ENCODE results near the gene SP2.

SP2 gene

DNA sequence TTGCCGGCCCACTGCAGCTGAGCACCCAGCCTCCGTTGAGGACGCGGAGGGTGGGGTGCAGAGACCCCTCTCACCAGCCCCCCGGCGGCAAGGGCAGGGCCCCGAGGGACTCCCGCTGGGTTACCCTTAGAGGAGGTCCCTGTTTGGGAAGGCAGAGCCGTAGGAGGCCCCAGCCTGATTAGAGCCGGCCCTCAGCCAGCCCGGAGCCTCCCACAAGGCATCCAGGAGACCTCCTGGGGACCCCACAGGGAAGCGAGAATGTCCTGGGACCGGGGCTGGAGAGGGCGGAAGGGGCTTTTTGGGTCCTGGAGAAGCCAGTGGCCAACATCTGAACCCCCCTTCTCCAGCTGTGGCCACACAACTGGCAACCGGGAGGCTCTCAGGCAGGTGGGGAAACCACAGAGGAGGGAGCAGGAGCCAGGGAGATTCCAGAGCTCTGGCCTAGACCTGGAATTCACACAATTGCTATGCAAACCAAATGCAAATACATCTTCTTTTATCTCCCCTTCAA, 23.3 kb upstream of the SP2 start:
- DNase-seq (ENCODE audit: insufficient read length) (no peak), FAIRE-seq (no peak)
- TF ChIP-seq TAF1 (IDR thresholded peaks at IDR 0.05; ENCODE audit: borderline replicate concordance, low read depth, low read length) (no peak), POLR2AphosphoS5 (IDR thresholded peaks at IDR 0.05; ENCODE audit: low read depth, low read length) (no peak), POLR2A (IDR thresholded peaks at IDR 0.05; ENCODE audit: low read depth, low read length) (no peak)

DNA sequence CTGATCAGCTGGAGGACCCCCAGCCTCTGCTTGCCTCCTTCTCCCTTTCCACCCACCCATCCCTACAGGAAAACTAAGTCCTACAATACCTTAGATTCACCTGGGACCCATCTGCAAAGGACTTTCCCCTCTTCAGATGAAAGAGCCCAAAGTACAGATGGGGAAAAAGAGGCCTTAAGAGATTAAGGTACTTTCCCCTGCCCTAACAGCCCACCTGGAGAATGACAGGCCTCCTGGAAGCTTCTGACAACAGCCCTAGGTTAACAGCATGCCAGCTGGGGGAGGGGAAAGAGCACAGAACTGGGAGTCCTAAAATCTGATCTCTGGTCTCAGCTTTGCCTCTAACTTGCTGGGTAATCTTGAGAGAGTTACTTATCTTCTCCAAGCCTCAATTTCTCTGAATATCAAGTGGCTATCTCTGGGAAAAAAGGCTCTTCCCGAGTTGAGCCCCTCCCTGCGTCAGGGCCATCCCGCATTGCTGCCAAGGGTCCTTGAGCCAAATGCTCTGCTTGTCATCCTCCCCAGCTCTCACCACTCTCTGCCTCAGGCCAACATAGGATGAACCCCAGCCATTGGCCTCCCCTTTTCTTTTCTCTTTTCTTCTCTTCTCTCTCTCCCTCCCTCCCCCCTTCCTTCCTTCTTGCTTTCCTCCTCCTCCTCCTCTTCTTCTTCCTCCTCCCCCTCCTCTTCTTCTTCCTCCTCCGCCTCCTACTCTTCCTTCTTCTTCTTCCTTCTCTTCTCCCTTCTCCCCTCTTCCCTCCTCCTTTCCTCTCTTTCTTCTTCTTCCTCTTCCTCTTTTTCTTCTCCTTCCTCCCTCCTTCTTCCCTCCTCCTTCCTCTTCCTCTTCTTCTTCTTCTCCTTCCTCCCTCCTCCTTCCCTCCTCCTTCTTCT, 22.6 kb upstream of the SP2 start:
- TF ChIP-seq POLR2A (IDR thresholded peaks at IDR 0.05; ENCODE audit: low read depth, low read length) = no peak
- TF ChIP-seq TAF1 (IDR thresholded peaks at IDR 0.05; ENCODE audit: borderline replicate concordance, low read depth, low read length) = no peak
- TF ChIP-seq POLR2AphosphoS5 (IDR thresholded peaks at IDR 0.05; ENCODE audit: low read depth, low read length) = no peak
- FAIRE-seq = no peak
- DNase-seq (ENCODE audit: insufficient read length) = no peak

DNA sequence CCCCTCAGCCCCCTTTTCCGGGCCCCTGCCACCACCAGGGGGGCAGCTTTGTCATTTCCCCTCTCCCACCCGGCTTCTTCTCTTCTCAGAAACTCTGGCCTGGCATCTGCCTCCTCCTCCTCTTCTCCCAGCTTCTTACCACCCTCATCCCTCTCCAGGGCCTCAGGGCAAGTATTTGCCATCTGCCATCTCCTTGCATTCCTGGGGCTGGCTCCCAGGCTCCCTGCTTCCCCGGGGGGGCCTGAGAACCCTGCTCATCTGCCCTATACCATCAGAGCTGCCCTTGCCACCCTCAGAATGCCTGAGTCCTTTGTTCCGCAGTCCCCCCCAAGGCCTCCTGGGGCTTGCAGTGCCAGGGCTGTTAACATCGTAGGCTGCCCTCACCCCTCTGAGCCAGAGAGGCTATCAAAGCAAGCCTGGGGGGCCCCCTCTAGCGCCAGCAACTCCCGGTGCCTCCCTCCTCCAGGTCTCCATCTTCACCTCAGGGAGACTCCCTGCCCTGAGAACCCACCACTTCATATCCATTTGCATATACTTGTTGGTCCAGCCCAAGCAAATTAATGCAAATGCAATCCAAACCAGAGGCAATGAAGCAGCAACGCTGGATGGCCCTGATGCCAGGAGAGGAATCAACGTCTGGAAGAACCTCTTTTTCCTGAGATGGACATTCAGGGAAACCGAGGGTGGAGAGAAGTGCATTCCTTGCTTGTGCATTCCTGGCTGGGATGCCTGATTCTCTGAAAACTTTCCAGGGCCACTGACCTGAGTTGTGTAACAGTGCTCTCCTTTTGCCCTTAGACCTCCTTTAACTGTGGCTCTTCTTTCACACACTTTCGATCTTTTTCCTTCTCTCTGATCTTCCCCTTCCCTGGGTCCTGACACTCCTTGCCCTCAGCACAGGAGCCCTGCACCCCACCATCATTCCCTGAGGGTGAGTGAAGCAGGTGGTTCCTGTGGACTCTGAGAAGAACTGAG, 20.7 kb upstream of the SP2 start:
- no peak for DNase-seq (ENCODE audit: insufficient read length)
- FAIRE-seq = no peak
- no peak for TF ChIP-seq POLR2A (IDR thresholded peaks at IDR 0.05; ENCODE audit: low read depth, low read length)
- no peak for TF ChIP-seq POLR2AphosphoS5 (IDR thresholded peaks at IDR 0.05; ENCODE audit: low read depth, low read length)
- no peak for TF ChIP-seq TAF1 (IDR thresholded peaks at IDR 0.05; ENCODE audit: borderline replicate concordance, low read depth, low read length)

DNA sequence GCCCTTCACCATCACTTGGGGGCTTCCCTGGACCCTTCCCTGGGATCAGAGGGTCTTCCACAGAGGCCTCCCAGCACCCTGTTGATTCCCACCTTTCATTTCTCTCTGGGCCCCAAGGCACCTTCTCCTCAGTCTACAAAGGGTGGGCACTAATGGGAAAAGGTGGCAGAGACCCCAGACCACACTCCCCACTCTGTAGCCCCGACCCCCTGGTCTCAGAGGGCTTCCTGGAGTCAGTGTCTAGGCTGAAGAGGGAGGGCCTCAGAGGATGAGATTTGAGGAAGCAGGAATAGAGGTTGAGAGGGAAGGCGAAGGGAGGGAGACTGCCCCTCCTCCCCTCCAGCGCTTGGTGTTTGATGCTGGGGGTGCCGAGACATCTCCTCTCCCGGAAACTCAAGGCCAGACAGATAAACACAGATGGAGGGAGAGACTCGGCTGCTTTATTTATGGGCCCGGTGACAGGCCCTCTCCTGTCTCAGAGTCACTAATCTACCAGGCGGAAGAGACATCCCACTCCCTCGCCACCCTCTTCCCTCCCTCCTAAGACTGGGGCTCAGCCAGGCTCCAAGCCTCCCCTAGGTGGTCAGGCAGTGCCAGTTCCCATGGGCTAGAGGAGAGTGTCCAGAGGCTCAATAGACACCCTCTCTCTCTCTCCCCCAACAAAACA, 18.5 kb upstream of the SP2 start:
- no peak for DNase-seq (ENCODE audit: insufficient read length)
- no peak for FAIRE-seq
- TF ChIP-seq POLR2AphosphoS5 (IDR thresholded peaks at IDR 0.05; ENCODE audit: low read depth, low read length) (no peak), TAF1 (IDR thresholded peaks at IDR 0.05; ENCODE audit: borderline replicate concordance, low read depth, low read length) (no peak), POLR2A (IDR thresholded peaks at IDR 0.05; ENCODE audit: low read depth, low read length) (no peak)

DNA sequence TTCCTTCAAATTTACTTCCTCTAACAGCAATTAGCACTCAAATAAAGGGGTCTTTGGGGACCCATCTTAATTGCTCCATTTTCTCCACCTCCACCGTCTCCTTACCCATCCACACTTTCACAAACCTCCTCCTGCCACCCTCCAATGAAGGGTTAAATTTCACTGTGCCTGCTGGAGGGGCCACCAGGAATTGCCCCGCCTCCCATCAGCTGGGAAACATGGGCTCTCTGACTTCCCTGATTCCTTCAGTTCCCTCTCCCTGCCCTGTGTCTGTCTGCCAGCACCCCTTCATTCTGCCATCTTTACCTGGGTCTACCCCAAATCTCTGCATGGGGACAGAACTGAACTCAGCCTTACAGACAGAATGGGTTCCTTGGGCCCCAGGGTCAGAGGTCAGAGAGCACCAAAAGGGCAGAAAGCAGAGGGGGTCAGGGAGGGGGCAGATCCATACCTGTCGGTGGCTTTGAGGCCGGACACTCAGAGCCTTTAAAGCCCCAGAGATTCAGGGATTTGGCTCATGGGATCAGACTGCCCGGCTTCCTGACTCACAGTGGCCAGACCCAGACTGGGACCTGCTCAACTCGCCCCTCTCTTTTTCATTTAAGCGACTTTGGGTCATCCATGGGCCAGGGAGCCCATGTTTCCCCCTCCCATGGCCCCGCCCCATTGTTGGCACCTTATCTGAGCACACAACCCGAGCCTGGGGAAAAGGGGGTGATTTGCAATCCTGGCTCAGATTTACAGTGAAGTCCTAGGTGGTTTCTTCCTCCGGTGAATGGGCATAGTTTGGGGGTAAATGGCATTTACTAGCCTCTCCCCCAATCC, 17.6 kb upstream of the SP2 start:
- no peak for DNase-seq (ENCODE audit: insufficient read length)
- TF ChIP-seq POLR2A (IDR thresholded peaks at IDR 0.05; ENCODE audit: low read depth, low read length) (no peak), TAF1 (IDR thresholded peaks at IDR 0.05; ENCODE audit: borderline replicate concordance, low read depth, low read length) (no peak), POLR2AphosphoS5 (IDR thresholded peaks at IDR 0.05; ENCODE audit: low read depth, low read length) (no peak)
- FAIRE-seq = no peak

DNA sequence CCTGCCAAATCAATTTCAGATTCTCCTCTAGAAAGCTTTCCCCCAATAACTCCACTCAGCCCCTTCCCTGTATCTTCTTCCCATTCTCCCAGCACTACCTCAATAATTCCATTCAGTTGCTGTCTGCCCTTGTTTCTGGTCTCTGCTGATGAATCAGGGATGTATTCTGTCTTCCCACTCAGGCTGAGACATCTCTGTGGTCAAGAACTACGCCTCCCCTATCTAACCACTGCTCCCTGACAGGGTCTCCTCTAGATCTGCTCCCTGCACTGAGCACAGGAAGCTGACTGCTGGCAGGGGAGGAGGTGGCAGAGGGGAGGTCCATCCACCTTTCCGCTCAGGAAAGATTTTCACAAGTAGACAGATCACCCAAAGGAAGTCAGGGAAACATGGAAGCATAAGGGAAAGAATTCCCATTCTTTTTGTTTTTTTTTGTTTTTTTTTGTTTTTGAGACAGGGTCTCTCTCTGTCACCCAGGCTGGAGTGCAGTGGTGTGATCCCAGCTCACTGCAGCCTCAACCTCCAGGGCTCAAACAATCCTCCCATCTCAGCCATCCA, 16.9 kb upstream of the SP2 start:
- DNase-seq (ENCODE audit: insufficient read length) (no peak), FAIRE-seq (no peak)
- TF ChIP-seq POLR2AphosphoS5 (IDR thresholded peaks at IDR 0.05; ENCODE audit: low read depth, low read length) (no peak), POLR2A (IDR thresholded peaks at IDR 0.05; ENCODE audit: low read depth, low read length) (no peak), TAF1 (IDR thresholded peaks at IDR 0.05; ENCODE audit: borderline replicate concordance, low read depth, low read length) (no peak)

DNA sequence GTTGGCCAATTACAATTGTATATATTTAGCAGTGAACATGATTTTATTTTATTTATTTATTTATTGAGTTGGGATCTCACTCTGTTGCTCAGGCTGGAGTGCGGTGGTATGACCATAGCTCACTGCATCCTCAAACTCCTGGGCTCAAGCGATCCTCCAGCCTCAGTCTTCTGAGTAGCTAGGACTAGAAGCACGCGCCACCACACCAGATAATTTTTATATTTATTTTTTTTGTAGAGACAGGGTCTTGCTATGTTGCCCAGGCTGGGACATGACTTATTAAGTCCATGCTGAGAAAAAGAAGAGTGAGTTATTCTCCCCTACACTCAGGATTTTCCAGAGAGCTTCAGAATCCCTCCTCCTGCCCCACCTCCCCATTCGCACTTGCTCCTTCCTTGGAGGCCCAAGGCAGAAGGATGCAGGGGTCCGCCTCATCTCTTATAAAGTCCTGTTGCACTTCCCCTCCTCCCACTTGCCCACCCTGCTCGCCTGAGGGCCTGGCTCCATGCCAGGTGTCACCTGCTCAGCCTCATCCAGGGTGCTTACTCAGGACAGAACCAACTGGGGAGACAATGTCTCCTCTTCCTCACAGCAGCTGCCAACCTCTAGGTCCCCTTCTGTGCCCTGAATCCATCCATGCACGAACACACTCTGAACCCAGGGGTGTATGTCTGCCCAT, 16.1 kb upstream of the SP2 start:
- no peak for TF ChIP-seq POLR2A (IDR thresholded peaks at IDR 0.05; ENCODE audit: low read depth, low read length)
- no peak for TF ChIP-seq TAF1 (IDR thresholded peaks at IDR 0.05; ENCODE audit: borderline replicate concordance, low read depth, low read length)
- TF ChIP-seq POLR2AphosphoS5 (IDR thresholded peaks at IDR 0.05; ENCODE audit: low read depth, low read length) = no peak
- DNase-seq (ENCODE audit: insufficient read length) (no peak), FAIRE-seq (no peak)

DNA sequence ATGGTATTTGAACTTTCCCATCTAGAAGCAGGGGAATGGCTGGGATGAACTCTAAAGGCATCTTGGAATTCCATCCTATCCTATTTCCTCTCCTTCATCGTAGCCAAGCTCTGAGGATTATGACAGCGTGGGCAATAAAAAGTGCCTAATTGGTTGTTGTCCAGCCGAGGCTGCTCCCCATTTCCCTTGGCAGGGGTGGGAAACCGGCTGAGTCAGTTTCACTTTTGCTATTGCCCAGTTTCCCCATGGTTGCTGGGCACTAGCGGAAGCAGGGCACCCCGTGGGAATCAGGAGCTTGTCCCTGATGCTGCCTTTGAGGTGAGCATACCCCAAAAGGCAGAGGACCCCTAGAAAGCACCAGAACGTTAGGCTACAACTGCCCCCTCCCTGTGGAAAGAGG, 13.8 kb upstream of the SP2 start:
- DNase-seq (ENCODE audit: insufficient read length) (no peak), FAIRE-seq (no peak)
- TF ChIP-seq POLR2A (IDR thresholded peaks at IDR 0.05; ENCODE audit: low read depth, low read length) (no peak), POLR2AphosphoS5 (IDR thresholded peaks at IDR 0.05; ENCODE audit: low read depth, low read length) (no peak), TAF1 (IDR thresholded peaks at IDR 0.05; ENCODE audit: borderline replicate concordance, low read depth, low read length) (no peak)

DNA sequence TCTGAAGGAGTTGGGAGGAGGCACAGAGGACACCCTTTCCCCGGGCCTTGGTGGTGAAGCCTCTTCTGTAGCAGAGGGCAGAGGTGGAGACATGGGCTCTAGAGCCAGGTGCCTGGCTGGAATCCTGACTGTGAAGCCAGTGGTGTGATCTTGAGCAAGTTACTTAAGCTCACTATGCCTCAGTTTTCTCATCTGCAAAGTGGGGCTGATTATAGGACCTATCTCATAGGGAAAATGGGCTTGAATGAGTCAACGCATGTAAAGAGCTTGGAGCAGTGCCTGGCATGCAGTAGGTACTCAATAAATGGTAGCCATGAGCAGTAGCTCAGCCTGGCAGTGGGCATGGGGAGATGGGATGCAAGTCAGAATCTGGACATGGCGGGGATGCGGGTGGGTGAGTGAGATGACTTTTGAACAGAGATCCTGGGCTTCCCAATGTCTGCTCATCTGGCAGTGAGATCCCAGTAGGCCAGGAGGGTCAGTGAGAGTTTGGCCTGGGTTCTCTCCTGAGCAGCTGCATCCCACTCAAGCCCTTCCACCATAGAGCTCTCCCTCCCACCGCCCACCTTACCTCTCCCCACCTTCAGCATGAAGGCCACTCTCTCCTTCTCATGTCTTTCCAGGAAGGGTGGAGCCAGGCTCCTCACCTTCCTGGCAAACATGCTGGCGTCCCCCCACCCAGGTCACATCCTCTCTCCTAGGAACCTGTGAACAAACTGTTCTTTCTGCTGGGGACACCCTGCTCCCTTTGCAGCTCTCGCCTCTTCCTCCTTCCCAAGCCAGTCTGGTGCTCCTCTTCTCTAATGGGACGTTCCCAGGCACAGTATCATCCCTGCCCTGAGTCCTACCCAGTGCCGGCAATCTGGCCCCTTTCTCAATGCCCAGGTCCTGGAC, 13.1 kb upstream of the SP2 start:
- no peak for TF ChIP-seq POLR2AphosphoS5 (IDR thresholded peaks at IDR 0.05; ENCODE audit: low read depth, low read length)
- no peak for TF ChIP-seq TAF1 (IDR thresholded peaks at IDR 0.05; ENCODE audit: borderline replicate concordance, low read depth, low read length)
- no peak for TF ChIP-seq POLR2A (IDR thresholded peaks at IDR 0.05; ENCODE audit: low read depth, low read length)
- no peak for DNase-seq (ENCODE audit: insufficient read length)
- FAIRE-seq = no peak
